Measurements from ENCODE around the gene TRAPPC1. TPM values are rescaled to one million over a fixed set of nuclear protein-coding genes. Genes with fewer than 3 reads are reported as not detected.

Gene TRAPPC1
- polyA plus RNA-seq, 1 of the 3 experiments (the other 2 are of a cell fraction): 555 TPM

DNA sequence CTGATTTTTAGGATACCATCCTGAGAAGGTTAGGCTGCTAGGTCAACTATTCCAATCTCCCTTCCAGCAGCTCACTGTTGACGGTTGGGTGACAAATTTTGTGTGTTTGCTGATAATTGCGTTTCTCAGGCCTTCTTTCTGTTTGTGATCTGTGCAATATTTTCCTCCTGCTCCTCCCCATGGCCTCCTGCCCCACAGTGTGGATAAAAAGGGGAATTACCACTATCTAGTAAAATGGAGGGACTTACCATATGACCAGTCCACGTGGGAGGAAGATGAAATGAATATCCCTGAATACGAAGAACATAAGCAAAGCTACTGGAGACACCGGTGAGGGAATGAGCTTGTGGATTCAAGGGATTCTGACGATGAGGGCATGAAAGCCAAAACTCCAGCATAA lies 34.0 kb downstream of the TRAPPC1 start:
- WGBS (ENCODE audit: low lambda C conversion rate): 66% methylated on average over 6 of the region's 6 CpGs
- H2AFZ ChIP-seq (ENCODE audit: low read depth): no peak overlapping the region
- no peaks in the 10 kb centered on the region for H3K79me2 ChIP-seq (ENCODE audit: insufficient read depth)
- H3K27me3 ChIP-seq (ENCODE audit: insufficient read depth): no peaks in the 10 kb centered on the region
- POLR2A ChIA-PET: no interaction called here
- H3F3A ChIP-seq (replicated peaks; ENCODE audit: insufficient read depth): no peaks in the 10 kb centered on the region
- CTCF ChIA-PET: interaction anchor here (0.6 to 9.4 kb wide), 39 partner anchors 8 to 164 kb away, joined by 3 to 143 read pairs (median 5); partner anchors contain the start of genes CHD3 and GUCY2D
- no peak overlapping the region for H3K4me2 ChIP-seq
- no peaks in the 10 kb centered on the region for H3K4me1 ChIP-seq (ENCODE audit: control insufficient read depth in 1 of 2, insufficient read depth in 2 of 2, low read depth in 1 of 2, low read length in 1 of 2)
- no peaks in the 10 kb centered on the region for H4K20me1 ChIP-seq (ENCODE audit: insufficient read depth)
- DNase-seq: peak; percentile 72
- H3K36me3 ChIP-seq (replicated peaks in 1 of 2; ENCODE audit: control insufficient read depth in 1 of 2, insufficient read depth in 2 of 2, low read length in 1 of 2): peaks cover 80 to 86% of the 10 kb centered on the region in 2 experiments
- TF ChIP-seq SMC3 (IDR thresholded peaks at IDR 0.05; ENCODE audit: low read depth, low read length) (peak; percentile 91), RAD21 (IDR thresholded peaks at IDR 0.05; ENCODE audit: low read length) (peak; percentile 92), TEAD4 (IDR thresholded peaks at IDR 0.05; ENCODE audit: borderline replicate concordance, insufficient read depth) (no peak), TCF12 (IDR thresholded peaks at IDR 0.05) (no peak), FOXJ3 (CRISPR knock-in tag; IDR thresholded peaks at IDR 0.05) (no peak), MEF2A (IDR thresholded peaks at IDR 0.05; ENCODE audit: borderline replicate concordance, low read depth) (no peak), NFIC (IDR thresholded peaks at IDR 0.05; ENCODE audit: borderline replicate concordance) (no peak), SIN3A (IDR thresholded peaks at IDR 0.05; ENCODE audit: borderline replicate concordance, low read depth, low read length) (no peak), POLR2AphosphoS5 (IDR thresholded peaks at IDR 0.05; ENCODE audit: low read depth, low read length) (no peak), RCOR1 (IDR thresholded peaks at IDR 0.05; ENCODE audit: low read length) (no peak), FOXM1 (IDR thresholded peaks at IDR 0.05; ENCODE audit: low read depth) (no peak), TAF1 (IDR thresholded peaks at IDR 0.05; ENCODE audit: borderline replicate concordance, low read depth, low read length) (no peak), RXRA (IDR thresholded peaks at IDR 0.05; ENCODE audit: borderline replicate concordance, low read depth) (no peak), MXI1 (IDR thresholded peaks at IDR 0.05; ENCODE audit: low read depth, low read length) (no peak), GABPA (IDR thresholded peaks at IDR 0.05; ENCODE audit: low read depth) (no peak), CHD2 (IDR thresholded peaks at IDR 0.05; ENCODE audit: low read length, partially characterized antibody) (peak; percentile 14), EZH2phosphoT487 (IDR thresholded peaks at IDR 0.05; ENCODE audit: borderline replicate concordance, low read depth) (no peak), JUND (IDR thresholded peaks at IDR 0.05) (no peak), RFX5 (IDR thresholded peaks at IDR 0.05; ENCODE audit: low read length) (no peak), ELF1 (IDR thresholded peaks at IDR 0.05) (no peak)
- TF ChIP-seq, protein P1, sequence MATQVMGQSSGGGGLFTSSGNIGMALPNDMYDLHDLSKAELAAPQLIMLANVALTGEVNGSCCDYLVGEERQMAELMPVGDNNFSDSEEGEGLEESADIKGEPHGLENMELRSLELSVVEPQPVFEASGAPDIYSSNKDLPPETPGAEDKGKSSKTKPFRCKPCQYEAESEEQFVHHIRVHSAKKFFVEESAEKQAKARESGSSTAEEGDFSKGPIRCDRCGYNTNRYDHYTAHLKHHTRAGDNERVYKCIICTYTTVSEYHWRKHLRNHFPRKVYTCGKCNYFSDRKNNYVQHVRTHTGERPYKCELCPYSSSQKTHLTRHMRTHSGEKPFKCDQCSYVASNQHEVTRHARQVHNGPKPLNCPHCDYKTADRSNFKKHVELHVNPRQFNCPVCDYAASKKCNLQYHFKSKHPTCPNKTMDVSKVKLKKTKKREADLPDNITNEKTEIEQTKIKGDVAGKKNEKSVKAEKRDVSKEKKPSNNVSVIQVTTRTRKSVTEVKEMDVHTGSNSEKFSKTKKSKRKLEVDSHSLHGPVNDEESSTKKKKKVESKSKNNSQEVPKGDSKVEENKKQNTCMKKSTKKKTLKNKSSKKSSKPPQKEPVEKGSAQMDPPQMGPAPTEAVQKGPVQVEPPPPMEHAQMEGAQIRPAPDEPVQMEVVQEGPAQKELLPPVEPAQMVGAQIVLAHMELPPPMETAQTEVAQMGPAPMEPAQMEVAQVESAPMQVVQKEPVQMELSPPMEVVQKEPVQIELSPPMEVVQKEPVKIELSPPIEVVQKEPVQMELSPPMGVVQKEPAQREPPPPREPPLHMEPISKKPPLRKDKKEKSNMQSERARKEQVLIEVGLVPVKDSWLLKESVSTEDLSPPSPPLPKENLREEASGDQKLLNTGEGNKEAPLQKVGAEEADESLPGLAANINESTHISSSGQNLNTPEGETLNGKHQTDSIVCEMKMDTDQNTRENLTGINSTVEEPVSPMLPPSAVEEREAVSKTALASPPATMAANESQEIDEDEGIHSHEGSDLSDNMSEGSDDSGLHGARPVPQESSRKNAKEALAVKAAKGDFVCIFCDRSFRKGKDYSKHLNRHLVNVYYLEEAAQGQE (IDR thresholded peaks at IDR 0.05; ENCODE audit: low read depth, low read length): no peak
- TF ChIP-seq, protein P2, sequence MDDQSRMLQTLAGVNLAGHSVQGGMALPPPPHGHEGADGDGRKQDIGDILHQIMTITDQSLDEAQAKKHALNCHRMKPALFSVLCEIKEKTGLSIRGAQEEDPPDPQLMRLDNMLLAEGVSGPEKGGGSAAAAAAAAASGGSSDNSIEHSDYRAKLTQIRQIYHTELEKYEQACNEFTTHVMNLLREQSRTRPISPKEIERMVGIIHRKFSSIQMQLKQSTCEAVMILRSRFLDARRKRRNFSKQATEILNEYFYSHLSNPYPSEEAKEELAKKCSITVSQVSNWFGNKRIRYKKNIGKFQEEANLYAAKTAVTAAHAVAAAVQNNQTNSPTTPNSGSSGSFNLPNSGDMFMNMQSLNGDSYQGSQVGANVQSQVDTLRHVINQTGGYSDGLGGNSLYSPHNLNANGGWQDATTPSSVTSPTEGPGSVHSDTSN (IDR thresholded peaks at IDR 0.05): no peak
- TF ChIP-seq, protein P3, sequence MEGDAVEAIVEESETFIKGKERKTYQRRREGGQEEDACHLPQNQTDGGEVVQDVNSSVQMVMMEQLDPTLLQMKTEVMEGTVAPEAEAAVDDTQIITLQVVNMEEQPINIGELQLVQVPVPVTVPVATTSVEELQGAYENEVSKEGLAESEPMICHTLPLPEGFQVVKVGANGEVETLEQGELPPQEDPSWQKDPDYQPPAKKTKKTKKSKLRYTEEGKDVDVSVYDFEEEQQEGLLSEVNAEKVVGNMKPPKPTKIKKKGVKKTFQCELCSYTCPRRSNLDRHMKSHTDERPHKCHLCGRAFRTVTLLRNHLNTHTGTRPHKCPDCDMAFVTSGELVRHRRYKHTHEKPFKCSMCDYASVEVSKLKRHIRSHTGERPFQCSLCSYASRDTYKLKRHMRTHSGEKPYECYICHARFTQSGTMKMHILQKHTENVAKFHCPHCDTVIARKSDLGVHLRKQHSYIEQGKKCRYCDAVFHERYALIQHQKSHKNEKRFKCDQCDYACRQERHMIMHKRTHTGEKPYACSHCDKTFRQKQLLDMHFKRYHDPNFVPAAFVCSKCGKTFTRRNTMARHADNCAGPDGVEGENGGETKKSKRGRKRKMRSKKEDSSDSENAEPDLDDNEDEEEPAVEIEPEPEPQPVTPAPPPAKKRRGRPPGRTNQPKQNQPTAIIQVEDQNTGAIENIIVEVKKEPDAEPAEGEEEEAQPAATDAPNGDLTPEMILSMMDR (IDR thresholded peaks at IDR 0.05): peak; percentile 70
- TF ChIP-seq, protein P4, sequence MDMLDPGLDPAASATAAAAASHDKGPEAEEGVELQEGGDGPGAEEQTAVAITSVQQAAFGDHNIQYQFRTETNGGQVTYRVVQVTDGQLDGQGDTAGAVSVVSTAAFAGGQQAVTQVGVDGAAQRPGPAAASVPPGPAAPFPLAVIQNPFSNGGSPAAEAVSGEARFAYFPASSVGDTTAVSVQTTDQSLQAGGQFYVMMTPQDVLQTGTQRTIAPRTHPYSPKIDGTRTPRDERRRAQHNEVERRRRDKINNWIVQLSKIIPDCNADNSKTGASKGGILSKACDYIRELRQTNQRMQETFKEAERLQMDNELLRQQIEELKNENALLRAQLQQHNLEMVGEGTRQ (IDR thresholded peaks at IDR 0.05; ENCODE audit: borderline replicate concordance, low read depth, low read length): no peak
- TF ChIP-seq, protein P5, sequence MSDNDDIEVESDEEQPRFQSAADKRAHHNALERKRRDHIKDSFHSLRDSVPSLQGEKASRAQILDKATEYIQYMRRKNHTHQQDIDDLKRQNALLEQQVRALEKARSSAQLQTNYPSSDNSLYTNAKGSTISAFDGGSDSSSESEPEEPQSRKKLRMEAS (IDR thresholded peaks at IDR 0.05; ENCODE audit: low read depth): no peak
- TF ChIP-seq, protein P6, sequence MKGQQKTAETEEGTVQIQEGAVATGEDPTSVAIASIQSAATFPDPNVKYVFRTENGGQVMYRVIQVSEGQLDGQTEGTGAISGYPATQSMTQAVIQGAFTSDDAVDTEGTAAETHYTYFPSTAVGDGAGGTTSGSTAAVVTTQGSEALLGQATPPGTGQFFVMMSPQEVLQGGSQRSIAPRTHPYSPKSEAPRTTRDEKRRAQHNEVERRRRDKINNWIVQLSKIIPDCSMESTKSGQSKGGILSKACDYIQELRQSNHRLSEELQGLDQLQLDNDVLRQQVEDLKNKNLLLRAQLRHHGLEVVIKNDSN (IDR thresholded peaks at IDR 0.05; ENCODE audit: borderline replicate concordance, low read depth): no peak
- no peaks in the 10 kb centered on the region for H3K9me2 ChIP-seq
- no peak overlapping the region for H3K4me3 ChIP-seq (ENCODE audit: low read depth in 2 of 2, low read length in 1 of 2)
- no peak overlapping the region; a peak in 1 of 4 replicates for H3K27ac ChIP-seq (ENCODE audit: low read depth in 2 of 2, low read length in 1 of 2)
- no peaks in the 10 kb centered on the region for H3K9me3 ChIP-seq
- no peak overlapping the region for H3K9ac ChIP-seq
